ENCODE measurements around the gene CUL2.

DNA sequence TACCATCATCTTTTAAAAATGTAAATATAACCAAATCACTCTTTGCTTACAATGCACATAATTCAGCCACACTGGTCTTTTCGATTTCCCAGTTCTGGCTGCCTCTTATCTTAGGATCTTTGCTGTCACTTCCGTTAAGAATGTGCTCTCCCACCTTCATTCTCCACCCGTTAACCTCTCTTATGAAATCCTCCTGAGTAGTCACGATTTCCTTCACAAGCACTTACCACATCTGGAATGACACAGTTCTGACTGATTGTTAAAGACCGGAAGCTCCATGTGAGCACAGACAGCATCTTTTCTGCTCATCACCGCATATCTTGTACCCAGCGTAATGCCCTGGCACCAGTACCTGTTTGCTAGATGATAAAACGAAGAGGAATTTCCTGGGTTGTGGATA, 84.3 kb downstream of the CUL2 start:
- TF ChIP-seq, protein P1, sequence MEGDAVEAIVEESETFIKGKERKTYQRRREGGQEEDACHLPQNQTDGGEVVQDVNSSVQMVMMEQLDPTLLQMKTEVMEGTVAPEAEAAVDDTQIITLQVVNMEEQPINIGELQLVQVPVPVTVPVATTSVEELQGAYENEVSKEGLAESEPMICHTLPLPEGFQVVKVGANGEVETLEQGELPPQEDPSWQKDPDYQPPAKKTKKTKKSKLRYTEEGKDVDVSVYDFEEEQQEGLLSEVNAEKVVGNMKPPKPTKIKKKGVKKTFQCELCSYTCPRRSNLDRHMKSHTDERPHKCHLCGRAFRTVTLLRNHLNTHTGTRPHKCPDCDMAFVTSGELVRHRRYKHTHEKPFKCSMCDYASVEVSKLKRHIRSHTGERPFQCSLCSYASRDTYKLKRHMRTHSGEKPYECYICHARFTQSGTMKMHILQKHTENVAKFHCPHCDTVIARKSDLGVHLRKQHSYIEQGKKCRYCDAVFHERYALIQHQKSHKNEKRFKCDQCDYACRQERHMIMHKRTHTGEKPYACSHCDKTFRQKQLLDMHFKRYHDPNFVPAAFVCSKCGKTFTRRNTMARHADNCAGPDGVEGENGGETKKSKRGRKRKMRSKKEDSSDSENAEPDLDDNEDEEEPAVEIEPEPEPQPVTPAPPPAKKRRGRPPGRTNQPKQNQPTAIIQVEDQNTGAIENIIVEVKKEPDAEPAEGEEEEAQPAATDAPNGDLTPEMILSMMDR (IDR thresholded peaks at IDR 0.05; ENCODE audit: insufficient read depth, low read length, poor library complexity, severe bottlenecking), result no peak
- TF ChIP-seq EZH2phosphoT487 (conservative IDR thresholded peaks at IDR 0.05; ENCODE audit: low read length), result no peak
